HepG2 (cell line): ENCODE results near the gene TMEM235. TPM values are rescaled to one million over a fixed set of nuclear protein-coding genes. Genes with fewer than 3 reads are reported as not detected.

Source experiments
- ATAC-seq: fragments of 200-7000 bp; cut with Tn5 transposase; 3 replicates; pipeline ENCODE4 v1.9.1; 2020; ENCODE audit warnings: mild to moderate bottlenecking, moderate library complexity
- BruUV-seq: library from RNA; stranded (reverse); fragments of 400-500 nt; replicated peaks from 2 replicates; lab custom pipeline; 2021; lab: Mats Ljungman, UMichigan
- CTCF ChIA-PET: fragments of 300-600 bp; formaldehyde crosslinking; extraction: SDS; loops from one replicate; lab custom pipeline; 2021; ENCODE audit warnings: low total read pairs, inconsistent platforms, low intra/inter-chr PET ratio; lab: Yijun Ruan, JAX
- POLR2A ChIA-PET: fragments of 350-600 bp; sonication (Branson Sonifier 250); formaldehyde crosslinking; loops from one replicate; lab custom pipeline; 2020; ENCODE audit warnings: antibody characterized with exemption, inconsistent platforms; lab: Yijun Ruan, JAX
- DNase-seq: peaks from one replicate; pipeline ENCODE4 v3.0.0-alpha.2; 2015; ENCODE audit warnings: low spot score
- FAIRE-seq: peaks from 3 replicates; lab custom pipeline; 2011; peaks lifted over from hg19 to GRCh38; lab: Jason Lieb, UNC
- H2AFZ ChIP-seq: one replicate; pipeline ENCODE4 v1.6.1; 2011; ENCODE audit warnings: low read length, inconsistent platforms
- H3K27ac ChIP-seq: fragments of 300-600 bp; 3 replicates; pipeline ENCODE4 v1.8.0; 2011; ENCODE audit warnings: mixed run types, mild to moderate bottlenecking, mixed read lengths, low read length, inconsistent platforms; ENCODE audit not compliant: insufficient read depth; ENCODE audit errors: extremely low read length
- H3K27me3 ChIP-seq, 2 experiments: fragments of 200-600 bp in 1 of 2; 2 replicates in 1 of 2; 3 replicates in 1 of 2; pipeline versions ENCODE4 v1.6.0 to v1.8.0; 2011; ENCODE audit warnings: low read length in 2 of 2, mild to moderate bottlenecking in 2 of 2, moderate library complexity in 2 of 2, inconsistent platforms in 1 of 2; ENCODE audit not compliant: insufficient read depth in 2 of 2, control insufficient read depth in 1 of 2
- H3K36me3 ChIP-seq, 2 experiments: fragments of 200-600 bp in 1 of 2; replicated peaks in 1 of 2; 2 replicates in 1 of 2; 3 replicates in 1 of 2; pipeline versions ENCODE4 v1.5.1 to v1.8.0; 2011; ENCODE audit warnings: low read length in 2 of 2, inconsistent platforms in 1 of 2; ENCODE audit not compliant: insufficient read depth in 2 of 2, control insufficient read depth in 1 of 2
- H3K4me1 ChIP-seq: 2 replicates; pipeline ENCODE4 v1.5.1; 2012; ENCODE audit warnings: low read length, inconsistent platforms; ENCODE audit not compliant: insufficient read depth
- H3K4me2 ChIP-seq: 2 replicates; pipeline ENCODE4 v1.6.0; 2011; ENCODE audit warnings: low read depth, low read length, inconsistent platforms
- H3K4me3 ChIP-seq, 3 experiments: fragments of 200-600 bp in 1 of 3; sonication (generic), shearing (Covaris generic) in 1 of 3; replicated peaks in 1 of 3; 2 replicates each; pipeline ENCODE4 v1.5.1; 2011 to 2016; ENCODE audit warnings: low read length in 3 of 3, inconsistent platforms in 2 of 3, low read depth in 2 of 3, mild to moderate bottlenecking in 2 of 3, control low read depth in 1 of 3, mixed read lengths in 1 of 3; ENCODE audit not compliant: insufficient read depth in 1 of 3
- H3K79me2 ChIP-seq: one replicate; pipeline ENCODE4 v1.6.1; 2011; ENCODE audit warnings: low read length, inconsistent platforms; ENCODE audit not compliant: insufficient read depth
- H3K9ac ChIP-seq: 2 replicates; pipeline ENCODE4 v1.6.0; 2011; ENCODE audit warnings: mild to moderate bottlenecking, low read depth, low read length, inconsistent platforms; ENCODE audit not compliant: insufficient read depth
- H3K9me3 ChIP-seq: 2 replicates; pipeline ENCODE4 v1.5.1; 2012; ENCODE audit warnings: mild to moderate bottlenecking, low read length
- H4K20me1 ChIP-seq: 2 replicates; pipeline ENCODE4 v1.6.0; 2011; ENCODE audit warnings: inconsistent platforms, mild to moderate bottlenecking, low read length, moderate library complexity; ENCODE audit not compliant: insufficient read depth
- CEBPG ChIP-seq: IDR thresholded peaks from 2 replicates; pipeline ENCODE4 v1.6.1; 2016
- DMTF1 ChIP-seq: sonication (generic); formaldehyde crosslinking; IDR thresholded peaks from 2 replicates; pipeline ENCODE4 v1.4.0; 2020; ENCODE audit warnings: mild to moderate bottlenecking, missing genetic modification reagents
- EED ChIP-seq: sonication (generic); formaldehyde crosslinking; IDR thresholded peaks from 2 replicates; pipeline ENCODE4 v1.5.0; 2020; ENCODE audit warnings: mild to moderate bottlenecking, missing genetic modification reagents
- ELF1 ChIP-seq: sonication (generic); formaldehyde crosslinking; IDR thresholded peaks from 2 replicates; pipeline ENCODE4 v1.4.0; 2020; ENCODE audit warnings: missing genetic modification reagents
- ELF4 ChIP-seq: sonication (generic); formaldehyde crosslinking; IDR thresholded peaks from 2 replicates; pipeline ENCODE4 v1.5.0; 2020; ENCODE audit warnings: missing genetic modification reagents, mild to moderate bottlenecking, moderate library complexity, borderline replicate concordance
- HOXA9 ChIP-seq: sonication (generic); formaldehyde crosslinking; IDR thresholded peaks from 2 replicates; pipeline ENCODE4 v1.8.1; 2022; ENCODE audit warnings: missing genetic modification reagents, mild to moderate bottlenecking, moderate library complexity, borderline replicate concordance
- MEIS1 ChIP-seq: sonication (generic); formaldehyde crosslinking; IDR thresholded peaks from 2 replicates; pipeline ENCODE4 v1.9.0; 2021; ENCODE audit warnings: mild to moderate bottlenecking, missing genetic modification reagents, moderate library complexity, borderline replicate concordance
- NFYB ChIP-seq: sonication (generic); formaldehyde crosslinking; IDR thresholded peaks from 2 replicates; pipeline ENCODE4 v1.4.0; 2020; ENCODE audit warnings: missing genetic modification reagents
- POLR2A ChIP-seq, 2 experiments: IDR thresholded peaks; 2 replicates each; pipeline ENCODE4 v1.6.1; 2011; ENCODE audit warnings: low read depth in 2 of 2, low read length in 2 of 2, mild to moderate bottlenecking in 1 of 2, moderate library complexity in 1 of 2; ENCODE audit not compliant: insufficient read depth in 1 of 2
- RFX3 ChIP-seq: IDR thresholded peaks from 2 replicates; pipeline ENCODE4 v1.6.1; 2016; ENCODE audit warnings: missing biosample characterization, missing genetic modification reagents
- SRSF9 ChIP-seq: fragments of 200-400 bp; formaldehyde crosslinking; IDR thresholded peaks from 2 replicates; pipeline ENCODE4 v1.6.1; 2018; ENCODE audit warnings: borderline replicate concordance, mild to moderate bottlenecking, low read depth, low read length; ENCODE audit not compliant: insufficient read depth, poor library complexity, severe bottlenecking
- ZNF326 ChIP-seq: sonication (generic); formaldehyde crosslinking; IDR thresholded peaks from 2 replicates; pipeline ENCODE4 v1.4.0; 2020; ENCODE audit warnings: missing genetic modification reagents, borderline replicate concordance
- ZNF460 ChIP-seq: sonication (generic); formaldehyde crosslinking; IDR thresholded peaks from 2 replicates; pipeline ENCODE4 v1.5.1; 2020; ENCODE audit warnings: missing genetic modification reagents, mild to moderate bottlenecking, borderline replicate concordance
- ZNF468 ChIP-seq: sonication (generic); formaldehyde crosslinking; IDR thresholded peaks from 2 replicates; pipeline ENCODE4 v1.8.0; 2022; ENCODE audit warnings: mild to moderate bottlenecking, moderate library complexity, missing genetic modification reagents
- ZNF574 ChIP-seq: sonication (generic); formaldehyde crosslinking; IDR thresholded peaks from 2 replicates; pipeline ENCODE4 v1.4.0; 2020; ENCODE audit warnings: missing genetic modification reagents
- ZNF737 ChIP-seq: sonication (generic); formaldehyde crosslinking; IDR thresholded peaks from 2 replicates; pipeline ENCODE4 v1.5.0; 2020; ENCODE audit warnings: missing genetic modification reagents, mild to moderate bottlenecking, borderline replicate concordance
- ZNF740 ChIP-seq: sonication (generic); formaldehyde crosslinking; IDR thresholded peaks from 2 replicates; pipeline ENCODE4 v1.4.0; 2020; ENCODE audit warnings: missing genetic modification reagents
- WGBS: methylation state at CpG from one replicate; pipeline ENCODE4 v1.1.6; 2017; ENCODE audit warnings: low lambda C conversion rate; 5-methylcytosine and 5-hydroxymethylcytosine counted together
- in situ Hi-C: cut with HindIII; loops from 2 replicates; pipeline ENCODE4 v1.10.0; 2017; ENCODE audit warnings: low pct_unique_long_range_greater_than_20kb; ENCODE audit not compliant: extremely low pct_ligation_motif_present
- intact Hi-C: fragments of 100-400 bp; cut with micrococcal nuclease; formaldehyde crosslinking; loops from one replicate; pipeline ENCODE4 v1.10.0; 2022; ENCODE audit not compliant: unreplicated experiment
- polyA plus RNA-seq, 8 experiments: library from polyadenylated mRNA; depleted of rRNA in 3 of 8; stranded (reverse) in 7 of 8; unstranded in 1 of 8; fragments of >200 nt; fragmentation: Illumina TruSeq in 4 of 8; extraction: Trizol in 4 of 8; gene quantifications; 2 replicates each; pipeline versions ENCODE4 v1.2.1 to v1.2.3, GENCODE V29; 2011 to 2016; ENCODE audit warnings: low read depth in 4 of 8, missing spikeins in 1 of 8, mixed read lengths in 1 of 8; ENCODE audit not compliant: insufficient read depth in 1 of 8
- total RNA-seq, 5 experiments: library from RNA; depleted of rRNA; stranded (reverse); fragments of >200 nt; fragmentation: Illumina TruSeq; extraction: Trizol; gene quantifications; 2 replicates each; pipeline ENCODE4 v1.2.3, GENCODE V29; 2016; ENCODE audit warnings: low read depth in 1 of 5

TMEM235 gene
- total and polyA plus RNA-seq, 2 of the 13 experiments (the other 11 are each of a cell fraction or from before 2014, with no cell fraction given), result not detected

GRCh38 chr17:78252701-78253635 is 21.5 kb downstream of the TMEM235 start:
- DNase-seq (no peak), ATAC-seq (no peak), FAIRE-seq (no peak)
- Histone ChIP-seq H3K27me3 (peaks cover 2 to 36% of the 10 kb centered on the region in 2 experiments; a peak in 4 of 5 replicates), H2AFZ (no peak overlapping the region), H3K27ac (no peak overlapping the region), H3K36me3 (no peaks in the 10 kb centered on the region), H3K79me2 (no peaks in the 10 kb centered on the region), H3K9me3 (no peaks in the 10 kb centered on the region), H3K9ac (no peak overlapping the region), H4K20me1 (no peaks in the 10 kb centered on the region), H3K4me2 (no peak overlapping the region), H3K4me1 (peaks cover 73% of the 10 kb centered on the region), H3K4me3 (no peak overlapping the region)
- WGBS, result 63% methylated on average over 15 of the region's 15 CpGs
- POLR2A ChIA-PET, result interaction anchor here (2.7 kb wide), 1 partner anchor 11 kb away, joined by 16 read pairs; no protein-coding TSS in a partner anchor
- intact Hi-C loops (loop anchor here (5.0 to 10.0 kb wide), 2 partner anchors 62 to 169 kb away; no protein-coding TSS in a partner anchor), in situ Hi-C loops (no loop called here)
- CTCF ChIA-PET, result interaction anchor here (1.4 kb wide), 1 partner anchor 140 kb away, joined by 3 read pairs; no protein-coding TSS in a partner anchor
- no TSS peak for BruUV-seq
- TF ChIP-seq RFX3 (CRISPR knock-in tag), result no peak
- TF ChIP-seq ZNF468, result no peak
- peak; percentile 64; the same call in 1 of the 2 replicates for TF ChIP-seq ZNF326 (CRISPR knock-in tag)
- no peak for TF ChIP-seq CEBPG (CRISPR knock-in tag)
- no peak for TF ChIP-seq ZNF460 (CRISPR knock-in tag)
- no peak for TF ChIP-seq DMTF1 (CRISPR knock-in tag)
- no peak for TF ChIP-seq EED (CRISPR knock-in tag)
- no peak for TF ChIP-seq SRSF9
- TF ChIP-seq ZNF737 (CRISPR knock-in tag), result 0 out of 2 replicates have a peak, but pooled peaks have one; percentile 65
- TF ChIP-seq ELF1, result no peak
- 0 out of 2 replicates have a peak, but pooled peaks have one; percentile 15 for TF ChIP-seq ZNF574
- TF ChIP-seq ELF4 (CRISPR knock-in tag), result no peak
- no peak for TF ChIP-seq NFYB (CRISPR knock-in tag)
- TF ChIP-seq ZNF740, result peak; percentile 41; the same call in 1 of the 2 replicates
- TF ChIP-seq MEIS1 (CRISPR knock-in tag), result no peak
- no peak for TF ChIP-seq HOXA9 (CRISPR knock-in tag)
- 0 out of 4 replicates have a peak, but pooled peaks of 1 of the 2 experiments have one; percentile 9 for TF ChIP-seq POLR2A (IDR thresholded peaks at IDR 0.05; ENCODE audit: insufficient read depth in 1 of 2, low read depth in 2 of 2, low read length in 2 of 2)
